ENCODE measurements around the gene CYB5RL. TPM values are rescaled to one million over a fixed set of nuclear protein-coding genes. Genes with fewer than 3 reads are reported as not detected.
"Not testable (repeated sequence)": the region's sequence is repeated elsewhere in the genome, so short reads cannot be mapped to it uniquely, and the experiment has no call there.

The CYB5RL gene
- total RNA-seq, 1 experiment from 2014 or later, result 5.4 TPM

DNA sequence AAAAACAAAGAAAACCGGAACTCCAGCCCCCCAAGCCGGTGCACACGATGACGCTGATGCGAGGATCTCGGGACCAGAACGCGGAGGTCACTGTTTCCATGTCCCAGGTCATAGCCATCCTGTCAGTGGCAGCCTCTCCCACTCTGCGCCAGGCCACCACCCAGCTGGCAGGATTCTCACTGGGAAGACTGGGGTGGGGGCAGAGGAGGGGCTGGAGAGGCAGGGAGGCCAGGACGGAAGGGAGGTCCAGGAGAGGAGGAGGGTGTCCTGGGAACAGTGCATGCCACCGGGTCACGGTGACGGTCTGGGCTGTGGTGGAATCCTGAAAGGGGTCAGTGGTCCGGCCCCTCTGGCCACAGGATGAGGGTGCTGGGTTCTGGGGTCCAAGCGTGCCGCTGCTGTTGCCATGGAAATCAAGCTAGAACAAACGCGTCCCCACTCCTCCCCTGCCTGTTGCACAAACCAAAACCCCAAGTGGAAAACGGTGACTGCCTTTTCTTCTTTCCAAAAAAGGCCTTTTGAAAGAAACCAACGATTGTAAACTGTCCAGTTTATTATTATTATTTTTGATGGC, 26.2 kb upstream of the CYB5RL start:
- no peak for DNase-seq (ENCODE audit: low read depth)

DNA sequence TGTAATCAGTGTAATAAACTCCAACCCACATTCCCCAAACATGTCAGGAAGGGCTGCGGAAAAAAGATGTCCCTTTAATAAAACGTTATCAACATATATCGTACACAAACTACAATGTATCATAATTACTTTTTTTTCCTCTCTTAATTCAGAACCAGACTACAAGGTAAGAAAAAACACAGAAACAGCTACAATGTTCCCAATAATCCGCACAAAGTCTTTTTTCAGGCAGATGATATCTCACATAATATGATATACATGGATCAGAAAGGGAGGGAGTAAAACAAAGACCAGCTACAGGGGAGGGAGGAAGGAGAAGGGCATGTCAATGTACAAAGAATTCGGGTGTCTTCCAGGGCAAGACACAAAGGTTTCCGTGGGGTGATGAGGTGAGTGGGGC, 25.5 kb upstream of the CYB5RL start:
- DNase-seq (ENCODE audit: low read depth), result no peak

DNA sequence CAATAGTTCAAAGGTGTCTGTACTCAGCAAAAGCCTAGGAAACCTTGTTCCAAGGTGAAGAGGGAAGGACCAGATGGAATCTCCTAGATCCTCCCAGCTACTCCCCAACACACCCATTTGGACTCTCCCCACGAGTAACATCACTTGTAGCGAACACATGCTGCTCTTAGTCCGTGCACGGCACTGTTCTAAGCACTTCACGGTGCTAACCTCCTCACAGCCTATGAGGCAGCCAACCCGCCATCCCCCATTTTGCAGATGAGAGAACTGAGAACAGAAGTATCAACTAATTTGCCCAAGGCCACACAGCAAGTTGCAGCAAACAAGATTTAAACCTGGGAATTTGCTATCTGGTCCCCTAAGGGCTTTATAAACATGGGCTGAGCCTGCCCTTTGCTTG, 24.4 kb upstream of the CYB5RL start:
- no peak for DNase-seq (ENCODE audit: low read depth)

DNA sequence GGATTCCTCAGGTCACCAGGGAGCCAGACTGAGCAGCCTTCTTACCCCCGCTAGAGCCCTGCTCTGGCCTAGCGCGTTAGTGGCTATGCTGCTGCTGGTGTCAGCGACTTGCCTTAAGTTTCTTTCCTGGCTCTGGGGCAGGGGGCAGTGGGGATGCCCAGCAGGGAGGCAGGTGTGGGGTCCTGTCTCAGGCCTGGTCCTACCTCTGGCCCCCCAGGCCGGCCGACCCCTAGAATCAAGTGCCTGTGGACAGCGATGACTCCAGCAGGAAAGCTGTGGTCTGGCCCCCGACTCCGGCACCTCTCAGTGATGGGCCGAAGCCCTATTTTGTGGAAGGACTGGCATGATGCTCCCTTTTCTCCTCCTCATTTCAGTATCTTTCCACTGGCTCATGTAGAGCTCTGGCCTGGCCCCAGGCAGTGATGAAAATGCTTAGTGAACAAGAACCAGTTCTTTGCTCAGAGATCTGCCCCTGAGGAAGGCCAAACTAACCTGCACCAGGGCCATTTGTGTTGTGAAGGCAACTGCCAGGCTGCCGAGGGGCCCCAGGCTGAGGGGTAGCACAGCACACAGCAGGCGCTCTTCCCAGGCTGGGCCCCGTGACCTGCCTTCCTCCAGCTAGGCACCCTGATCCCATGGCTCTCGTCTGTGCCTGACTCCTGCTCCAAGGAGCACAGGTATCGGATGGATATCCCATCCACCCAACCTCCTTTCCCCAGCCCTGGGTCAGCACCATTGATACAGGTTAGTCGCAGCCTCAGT, 23.8 kb upstream of the CYB5RL start:
- no peak for DNase-seq (ENCODE audit: low read depth)

DNA sequence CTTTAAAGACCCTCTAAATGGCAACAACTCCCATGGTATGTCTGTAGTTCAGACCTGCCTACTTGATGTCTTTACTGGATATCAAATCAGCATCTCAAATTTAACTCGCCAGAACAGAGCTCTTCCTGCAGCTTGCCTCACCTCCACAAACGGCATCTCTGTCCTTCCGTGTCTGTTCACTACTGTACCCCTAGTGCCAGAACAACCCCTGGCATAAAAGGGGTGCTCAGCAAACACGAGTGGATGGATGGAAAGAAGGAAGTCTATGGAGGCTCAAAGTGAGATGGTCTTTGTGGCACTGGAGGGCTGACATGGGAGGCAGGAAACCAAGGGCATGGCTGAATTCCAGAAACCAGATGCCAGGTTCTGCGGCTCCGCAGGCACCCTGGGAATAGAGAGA, 22.9 kb upstream of the CYB5RL start:
- no peak for DNase-seq (ENCODE audit: low read depth)

DNA sequence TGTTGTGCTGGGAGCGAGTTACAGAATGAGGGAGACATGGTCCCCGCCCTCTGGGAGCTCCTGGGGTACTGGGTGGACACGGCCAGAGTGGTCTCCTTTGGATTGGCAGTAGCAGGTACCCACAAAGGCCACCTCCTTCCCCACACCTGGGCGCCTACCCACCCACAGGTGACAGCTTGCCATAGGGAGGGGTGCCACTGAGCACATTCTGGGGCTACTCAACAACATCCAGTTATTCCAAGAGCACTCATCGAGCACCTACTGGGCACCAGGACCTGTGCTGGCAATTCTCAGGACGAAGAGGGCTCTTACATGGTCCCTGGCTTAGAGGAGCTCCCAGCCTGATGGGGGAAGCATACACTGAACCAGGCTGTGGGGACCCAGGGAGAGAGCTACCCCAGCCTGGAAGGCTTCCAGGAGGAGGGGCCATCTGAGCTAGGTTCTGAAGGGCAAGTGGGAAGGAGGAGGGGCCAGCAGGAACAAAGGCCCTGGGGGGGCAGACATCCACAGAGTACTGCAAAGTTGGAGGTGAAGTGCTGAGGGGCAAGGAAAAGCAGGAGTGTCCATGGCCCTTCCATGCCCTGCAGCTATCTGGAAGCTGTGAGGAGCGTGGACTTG, 22.1 kb upstream of the CYB5RL start:
- no peak for DNase-seq (ENCODE audit: low read depth)

DNA sequence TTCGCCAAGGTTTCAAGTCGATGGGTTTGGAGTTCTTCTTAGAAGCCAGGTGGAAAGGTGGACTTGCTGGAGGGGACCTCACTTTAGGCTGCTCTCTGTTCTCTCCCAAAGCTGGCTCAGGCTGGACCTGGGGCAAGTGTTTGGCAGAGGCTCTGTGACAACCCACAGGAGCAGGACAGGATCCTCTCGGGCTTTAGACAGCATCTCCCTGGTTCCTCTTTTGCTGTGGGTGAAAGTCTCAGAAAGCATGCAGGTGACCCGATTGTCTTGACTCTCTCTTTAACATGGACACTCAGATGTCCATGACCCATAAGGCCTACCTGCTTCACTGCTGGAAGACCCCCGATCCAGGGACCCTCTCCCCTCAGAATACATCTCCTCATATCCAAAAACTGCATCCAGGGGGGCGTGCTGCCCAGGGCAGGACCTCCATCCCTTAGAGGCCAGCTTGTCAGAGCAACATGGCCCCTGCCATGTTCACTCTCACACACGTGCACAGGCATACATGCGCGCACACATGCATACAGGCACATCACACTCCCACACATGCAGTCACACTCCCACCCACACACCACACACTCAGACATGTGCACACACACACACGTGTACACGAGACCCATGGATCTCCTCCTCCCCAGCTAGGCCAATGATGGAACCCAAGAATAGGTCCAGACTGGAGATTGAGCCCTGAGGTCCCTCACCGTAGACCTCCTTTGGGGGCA, 21.4 kb upstream of the CYB5RL start:
- DNase-seq (ENCODE audit: low read depth), result no peak

DNA sequence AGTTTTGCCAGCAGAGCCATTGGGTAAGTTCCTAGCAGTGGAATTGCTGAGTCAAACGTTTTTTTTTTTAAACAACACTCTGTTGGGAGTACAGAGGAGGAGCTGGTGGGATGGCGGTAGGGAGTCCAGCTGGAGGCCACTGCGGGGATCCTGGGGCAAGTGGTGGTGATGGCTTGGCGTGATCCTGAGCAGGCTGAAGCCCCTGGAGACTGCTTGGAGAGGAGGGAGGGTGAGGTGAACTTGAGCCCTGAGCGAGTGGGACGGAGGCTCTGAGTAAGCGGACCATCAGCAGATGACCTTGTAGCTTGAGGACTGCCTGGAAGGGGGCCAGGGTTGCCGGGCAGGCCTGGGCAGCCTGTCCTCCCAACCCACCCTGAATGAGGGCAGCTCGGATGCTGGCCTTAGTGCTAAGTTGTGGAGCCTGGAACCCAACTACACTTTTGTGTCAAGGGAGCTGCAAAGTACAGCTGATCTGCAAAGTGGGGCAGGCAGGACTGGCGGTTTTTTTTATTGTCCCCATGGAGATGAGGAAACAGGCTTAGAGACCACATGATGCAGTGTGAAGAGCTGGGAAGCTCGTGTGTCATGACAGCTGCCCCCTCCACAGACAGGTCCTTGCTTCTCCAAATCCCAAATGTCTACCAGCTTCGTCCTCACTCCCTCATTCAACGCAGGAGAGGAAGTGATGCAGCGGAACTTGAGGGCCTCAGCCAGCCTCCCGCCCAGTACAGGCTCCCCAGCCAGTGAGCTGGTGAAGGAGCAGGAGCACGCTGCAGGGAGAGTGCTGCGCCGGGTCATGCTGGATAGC, 20.4 kb upstream of the CYB5RL start:
- DNase-seq (ENCODE audit: low read depth), result no peak

DNA sequence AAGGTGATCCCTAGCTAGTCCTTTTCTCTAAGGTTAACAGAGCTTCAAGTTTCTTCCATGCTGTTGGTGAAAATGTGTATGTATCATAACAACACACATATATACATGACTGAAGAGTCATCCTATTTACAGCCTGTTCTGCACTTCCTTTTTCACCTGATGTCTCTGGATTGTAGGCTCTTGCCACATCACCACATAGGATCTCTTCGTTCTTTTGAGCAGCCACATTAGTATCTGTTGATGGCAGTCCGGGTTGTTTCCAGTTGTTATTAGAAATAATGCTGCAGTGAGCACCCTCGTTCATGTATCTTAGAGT, 19.8 kb upstream of the CYB5RL start:
- DNase-seq (ENCODE audit: low read depth), result no peak

DNA sequence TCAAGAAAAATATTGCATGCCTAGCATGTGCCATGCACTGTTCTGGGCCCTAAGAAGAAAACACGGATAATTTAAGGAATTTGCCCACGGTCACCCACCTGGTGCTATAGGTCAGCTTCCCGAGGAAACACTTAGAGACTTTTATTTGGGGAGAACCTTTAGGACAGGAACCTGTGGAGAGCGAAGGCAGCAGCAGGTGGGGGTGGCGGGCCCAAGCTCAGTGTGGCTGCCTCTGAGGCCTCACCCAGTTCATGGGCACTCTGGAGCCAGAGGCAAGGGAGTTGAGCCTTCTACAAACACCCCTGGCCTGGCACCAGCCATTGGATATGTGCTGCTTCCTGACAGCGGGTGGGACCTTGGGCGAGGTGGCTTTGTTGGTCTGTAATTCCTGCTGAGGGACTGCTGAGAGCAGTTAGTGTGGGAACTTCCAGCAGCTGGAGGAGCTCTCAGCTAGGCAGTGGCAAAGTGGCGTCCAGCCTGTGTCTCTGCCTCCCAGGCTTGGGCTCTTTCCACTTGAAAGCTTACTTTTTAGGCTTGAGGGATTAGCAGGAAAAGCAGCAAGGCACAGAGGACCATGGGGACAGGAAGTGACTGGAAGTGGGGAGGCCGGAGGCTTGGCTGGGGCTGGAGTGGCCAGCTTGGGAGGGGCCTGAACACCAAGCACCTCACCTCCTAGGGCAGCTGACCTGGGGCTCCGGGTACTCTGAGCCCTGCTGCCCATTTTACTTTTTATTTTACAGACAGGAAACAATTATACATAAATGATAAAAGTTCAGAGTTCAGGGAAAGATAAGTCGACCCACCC, 19.3 kb upstream of the CYB5RL start:
- DNase-seq (ENCODE audit: low read depth), result no peak

DNA sequence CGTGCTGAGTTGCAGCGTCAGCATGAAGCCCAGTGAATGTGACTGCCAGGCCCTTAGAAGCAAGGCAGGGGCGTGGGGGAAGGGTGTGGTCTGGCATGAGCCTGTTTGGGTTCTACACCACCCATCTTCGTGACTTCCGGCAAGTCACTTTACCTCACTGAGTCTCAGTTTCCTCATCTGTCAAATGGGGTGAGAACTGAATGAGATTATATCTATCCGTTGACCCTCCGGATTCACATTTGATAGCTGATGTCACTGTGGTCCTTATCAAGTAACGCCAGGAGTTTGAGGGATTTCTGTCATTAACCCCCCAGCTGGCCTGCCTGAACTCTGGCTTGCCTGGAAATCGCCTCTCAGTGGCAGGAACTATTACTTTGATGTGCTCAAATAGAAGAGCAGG, 15.7 kb upstream of the CYB5RL start:
- DNase-seq (ENCODE audit: low read depth), result no peak

DNA sequence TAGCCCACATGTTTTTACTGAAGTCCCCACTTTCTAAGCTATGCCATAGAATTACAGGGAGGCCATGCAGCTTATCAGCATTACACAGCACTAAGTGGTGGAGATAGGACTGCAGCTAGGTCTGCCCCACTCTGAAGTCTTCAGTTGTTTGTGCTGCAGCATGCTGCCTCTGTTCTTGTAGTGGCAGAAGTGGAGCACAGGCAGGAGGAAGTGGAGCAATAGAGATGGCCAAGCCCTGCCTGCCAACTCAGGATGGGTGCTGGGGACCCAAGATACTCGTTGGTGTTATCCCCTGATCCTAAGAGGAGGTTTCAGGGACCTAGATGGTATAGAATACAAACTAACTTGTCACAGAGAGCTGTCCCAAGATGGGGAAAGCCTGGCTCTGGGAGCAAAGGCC, 13.0 kb upstream of the CYB5RL start:
- no peak for DNase-seq (ENCODE audit: low read depth)

DNA sequence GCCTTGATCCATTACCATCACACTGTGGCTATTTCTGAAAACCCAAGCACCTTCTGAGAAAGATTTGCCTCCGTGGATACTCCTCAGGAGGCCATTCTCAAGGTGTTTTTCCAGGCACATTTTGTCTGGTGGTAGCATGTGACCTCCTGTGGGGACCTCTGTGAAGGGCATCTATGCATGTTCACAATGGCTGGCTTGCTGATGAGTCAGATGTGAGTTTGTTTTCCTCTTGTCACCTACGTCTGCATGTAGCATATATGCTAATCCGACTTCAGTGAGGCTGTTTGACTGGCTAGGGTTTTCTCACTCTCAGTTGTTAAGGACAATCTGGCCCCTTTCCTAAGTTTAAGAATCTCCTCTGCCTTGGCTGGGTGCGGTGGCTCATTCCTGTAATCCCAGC, 8.1 kb upstream of the CYB5RL start:
- not testable (repeated sequence) for DNase-seq (ENCODE audit: low read depth)

DNA sequence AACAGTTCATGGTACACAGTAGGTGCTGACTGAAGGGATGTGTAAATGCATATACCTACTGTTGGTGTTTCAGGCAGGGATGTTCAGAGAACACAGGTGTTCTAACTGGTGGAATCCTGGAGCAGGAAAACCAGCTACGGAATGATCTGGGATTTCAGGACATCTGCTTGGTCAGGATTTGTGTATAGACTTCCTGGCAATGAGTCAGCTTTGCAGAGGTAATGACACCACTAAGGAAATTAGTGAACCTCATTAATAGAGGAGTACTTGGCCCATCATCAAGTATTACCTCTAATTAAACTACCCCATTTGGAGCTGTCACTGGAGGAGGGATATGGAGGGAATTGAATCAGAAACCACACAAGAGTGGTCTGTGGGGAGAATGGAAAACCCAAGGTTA, 7.5 kb upstream of the CYB5RL start:
- DNase-seq (ENCODE audit: low read depth), result no peak

DNA sequence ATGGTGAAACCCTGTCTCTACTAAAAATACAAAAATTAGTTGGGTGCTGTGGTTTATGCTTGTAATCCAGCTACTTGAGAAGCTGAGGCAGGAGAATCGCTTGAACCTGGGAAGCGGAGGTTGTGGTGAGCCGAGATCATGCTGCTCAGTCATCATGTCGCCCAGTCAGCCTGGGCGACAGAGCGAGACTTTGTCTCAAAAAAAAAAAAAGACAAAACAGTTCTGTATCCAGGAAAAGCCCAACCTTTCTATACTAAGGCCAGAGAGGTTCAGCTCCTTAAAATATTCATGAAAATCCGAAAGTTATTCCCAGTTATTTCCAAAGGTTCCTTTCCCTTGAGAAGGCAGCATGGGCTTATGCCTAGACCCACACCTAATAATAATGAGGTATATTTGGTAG, 4.4 kb upstream of the CYB5RL start:
- no peak for DNase-seq (ENCODE audit: low read depth)

DNA sequence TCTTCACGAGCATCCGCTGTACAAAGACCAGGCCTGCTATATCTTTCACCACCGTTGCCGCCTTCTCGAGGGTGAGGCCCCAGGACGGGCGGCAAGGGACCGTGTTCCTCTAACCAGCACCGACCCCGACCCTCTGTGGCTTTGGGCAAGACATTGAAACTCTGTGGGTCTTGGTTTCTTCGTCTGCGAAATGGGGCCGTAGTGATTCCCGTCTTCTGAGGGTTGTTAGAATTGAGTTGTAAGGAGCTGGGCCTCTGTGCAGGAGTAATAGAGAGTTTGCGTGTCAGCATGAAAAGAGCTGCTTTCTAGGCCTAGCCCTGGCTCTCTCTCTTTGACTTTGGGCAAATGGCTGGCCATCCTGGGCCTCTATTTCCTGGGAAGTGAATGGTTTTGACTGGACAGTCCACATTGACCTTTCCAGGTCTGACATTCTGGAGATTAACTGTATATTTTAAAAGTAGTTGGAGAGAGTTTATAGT, 728 bp upstream of the CYB5RL start:
- no peak for DNase-seq (ENCODE audit: low read depth)

DNA sequence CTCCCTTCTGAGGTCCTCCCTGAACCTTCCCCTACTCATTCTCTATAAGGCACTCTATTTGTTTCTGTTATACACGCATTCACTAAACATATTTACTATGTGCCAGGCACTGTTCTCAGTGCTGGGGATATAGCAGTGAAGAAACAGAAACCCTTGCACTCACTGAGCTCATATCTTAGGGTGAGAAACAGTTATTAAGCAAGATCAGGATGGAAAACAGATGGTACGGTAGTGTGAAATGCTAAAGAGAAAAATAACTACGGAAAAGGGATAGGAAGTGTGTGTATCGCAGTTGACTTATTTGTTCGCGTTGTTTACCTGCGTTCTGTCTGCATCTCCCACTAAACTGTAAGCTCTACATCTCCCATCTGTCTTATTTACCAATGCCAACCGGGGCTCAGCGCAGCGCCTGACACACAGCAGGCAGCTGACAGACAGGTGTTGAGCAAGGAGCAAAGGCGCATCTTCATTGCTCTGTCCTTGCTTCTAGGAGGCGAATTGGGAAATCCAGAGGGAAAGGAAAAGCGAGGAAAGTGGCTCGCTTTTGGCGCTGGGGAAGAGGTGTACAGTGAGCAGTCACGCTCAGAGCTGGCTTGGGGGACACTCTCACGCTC, 572 bp downstream of the CYB5RL start:
- no peak for DNase-seq (ENCODE audit: low read depth)

DNA sequence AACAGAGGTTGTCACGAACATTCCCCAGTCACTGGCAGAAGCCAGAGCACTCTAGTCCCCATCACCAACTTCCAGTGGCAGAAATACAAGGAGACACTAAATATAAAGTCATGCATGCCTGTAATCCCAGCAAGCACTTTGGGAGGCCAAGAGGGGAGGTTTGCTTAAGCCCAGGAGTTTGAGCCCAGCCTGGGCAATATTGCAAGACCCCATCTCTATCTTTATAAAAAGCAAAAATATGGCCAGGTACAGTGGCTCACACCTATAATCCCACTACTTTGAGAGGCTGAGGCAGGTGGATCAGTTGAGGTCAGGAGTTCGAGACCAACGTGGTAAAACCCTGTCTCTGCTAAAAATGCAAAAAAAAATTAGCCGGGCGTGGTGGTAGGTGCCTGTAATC, 6.4 kb downstream of the CYB5RL start:
- no peak for DNase-seq (ENCODE audit: low read depth)

DNA sequence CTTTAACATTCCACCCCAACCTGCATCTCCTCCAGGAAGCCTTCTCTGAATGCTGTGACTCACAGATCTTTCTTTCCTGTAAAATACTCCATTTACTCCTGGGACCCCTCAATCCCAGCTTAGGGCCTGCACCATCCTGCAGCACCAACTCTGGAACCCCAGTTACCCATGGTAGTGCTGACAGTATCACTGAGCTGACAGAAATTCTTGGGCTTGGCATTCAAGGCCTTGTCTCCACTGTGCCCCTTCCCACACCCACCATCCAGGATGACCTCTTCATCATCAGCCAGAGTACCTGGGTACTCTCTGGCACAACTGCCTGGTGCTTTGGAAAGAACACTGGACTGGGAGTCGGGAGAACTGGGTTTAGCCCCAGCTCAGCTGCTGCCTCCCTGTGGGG, 8.3 kb downstream of the CYB5RL start:
- DNase-seq (ENCODE audit: low read depth), result no peak

DNA sequence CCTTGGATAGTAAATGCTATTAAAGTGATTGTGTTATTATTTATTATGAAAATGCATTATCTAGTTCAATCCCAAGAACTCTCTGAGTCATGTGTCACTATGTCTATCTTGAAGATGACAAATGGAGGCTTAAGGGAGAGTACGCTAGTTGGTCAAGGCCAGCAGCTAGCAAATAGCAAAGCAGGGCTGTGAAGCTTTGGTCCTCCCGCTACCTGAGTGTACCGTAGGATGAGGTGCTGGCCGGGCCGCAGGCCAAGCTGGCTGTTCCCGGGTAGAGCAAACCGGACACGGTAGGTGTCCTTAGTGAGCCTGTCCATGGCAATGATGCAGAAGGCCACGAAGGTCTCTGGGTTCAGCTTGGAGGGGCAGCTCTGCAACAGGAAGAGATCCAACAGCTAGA, 9.3 kb downstream of the CYB5RL start:
- no peak for DNase-seq (ENCODE audit: low read depth)

DNA sequence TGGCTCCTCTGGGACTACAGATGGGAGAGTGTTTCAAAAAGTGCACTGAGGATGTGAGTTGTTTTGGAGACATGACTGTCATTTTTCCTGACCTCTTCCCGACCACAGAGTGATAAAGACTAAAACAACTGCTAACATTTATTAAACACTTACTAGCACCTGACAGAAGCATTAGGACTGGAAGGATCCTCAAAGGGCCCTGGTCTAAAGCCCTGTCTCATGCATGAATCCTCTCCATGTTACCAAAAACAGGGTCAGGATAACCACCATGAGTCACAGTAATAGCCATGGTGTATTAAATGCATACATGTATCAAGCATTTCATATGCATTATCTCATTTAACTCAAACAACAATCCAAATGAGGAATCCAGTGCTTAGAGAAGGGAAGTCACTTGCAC, 11.5 kb downstream of the CYB5RL start:
- DNase-seq (ENCODE audit: low read depth), result no peak
